Ovary (tissue), 9 donors: ENCODE data around the gene CEACAM5. TPM values are rescaled to one million over a fixed set of nuclear protein-coding genes. Genes with fewer than 3 reads are reported as not detected.
"Not testable (repeated sequence)": the region's sequence is repeated elsewhere in the genome, so short reads cannot be mapped to it uniquely, and the experiment has no call there.

Source experiments
- DNase-seq, 5 donors: peaks; one replicate each; pipeline ENCODE4 v3.0.0-alpha.2; 2019 to 2020
- H3K27ac ChIP-seq, 2 donors: fragments of 200-600 bp; one replicate each; pipeline versions ENCODE4 v1.5.1 to v1.8.0; 2019 to 2022
- H3K27me3 ChIP-seq: fragments of 200-600 bp; one replicate; pipeline ENCODE4 v1.8.0; 2022
- H3K36me3 ChIP-seq: fragments of 200-600 bp; sonication (generic); one replicate; pipeline ENCODE4 v1.5.1; 2019
- H3K4me1 ChIP-seq: one replicate; pipeline ENCODE4 v1.8.1; 2013; ENCODE audit warnings: mild to moderate bottlenecking, moderate library complexity; ENCODE audit not compliant: insufficient read depth
- H3K4me3 ChIP-seq: fragments of 200-600 bp; sonication (generic); one replicate; pipeline ENCODE4 v1.5.1; 2017
- H3K9me3 ChIP-seq, 2 donors: fragments of 200-600 bp in 1 of 2; sonication (generic) in 1 of 2; one replicate each; pipeline versions ENCODE4 v1.5.1 to v1.8.1; 2013 to 2019; ENCODE audit warnings: mild to moderate bottlenecking in 1 of 2, moderate library complexity in 1 of 2
- EP300 ChIP-seq: sonication (generic); formaldehyde crosslinking; IDR thresholded peaks from one replicate; pipeline ENCODE4 v1.6.1; 2017; ENCODE audit warnings: antibody characterized with exemption
- POLR2A ChIP-seq: fragments of 450-650 bp; IDR thresholded peaks from one replicate; pipeline ENCODE4 v1.6.1; 2017; ENCODE audit warnings: antibody characterized with exemption, mild to moderate bottlenecking, moderate library complexity
- WGBS, 3 donors: extraction: QIAGEN DNeasy Blood & Tissue Kit in 1 of 3; methylation state at CpG; one replicate each; pipeline versions ENCODE4 v1.1.5 to v1.1.7; 2013 to 2017; 5-methylcytosine and 5-hydroxymethylcytosine counted together
- intact Hi-C, 4 donors: fragments of 100-400 bp; cut with DNase I; formaldehyde crosslinking; loops; one replicate each; pipeline versions ENCODE4 v1.11.0 to v1.15.1; 2022 to 2023
- polyA plus RNA-seq, 2 donors: library from polyadenylated mRNA; stranded (reverse); fragments of 200-250 nt in 1 of 2; fragments of 350-450 nt in 1 of 2; fragmentation: Illumina TruSeq in 1 of 2; extraction: RNeasy Lipid Tissue Mini Kit (QIAGEN cat#74804) in 1 of 2; gene quantifications; one replicate each; pipeline ENCODE4 v1.2.3, GENCODE V29; 2013 to 2014
- total RNA-seq, 7 donors: library from RNA; depleted of rRNA in 2 of 7; stranded (reverse); fragments of >200 nt in 2 of 7; fragmentation: NEBNext Ultra II Directional in 3 of 7; extraction: Animal tissue kit (Norgen Biotek cat#: 25700) in 3 of 7; gene quantifications; one replicate each; pipeline versions ENCODE4 v1.1.0 to v1.2.4, GENCODE V29; 2016 to 2023
- TF ChIP-seq, protein P1 (sequence below), 3 donors: fragments of 450-650 bp in 2 of 3; fragments of 200-600 bp in 1 of 3; IDR thresholded peaks; one replicate each; pipeline versions ENCODE4 v1.5.1 to v1.8.0; 2016 to 2022; ENCODE audit warnings: antibody characterized with exemption in 3 of 3, mild to moderate bottlenecking in 1 of 3
- donor health status: DM: no; HTN: no; CAD: no; lungs with moderate emphysema.
- donor health status: DM: no; HTN: no; CAD: no.
- donor health status: Bipolar disorder and iron deficiency.
- donor health status: DM: yes; HTN: yes; CAD: no.
- donor health status: DM: no; HTN: no; CAD: no.
- donor health status: DM: yes; HTN: yes; CAD: no.

Gene CEACAM5
- total and polyA plus RNA-seq, 9 donors = 0.27 to 1.5 (median 1.3) TPM; not detected in 6

DNA sequence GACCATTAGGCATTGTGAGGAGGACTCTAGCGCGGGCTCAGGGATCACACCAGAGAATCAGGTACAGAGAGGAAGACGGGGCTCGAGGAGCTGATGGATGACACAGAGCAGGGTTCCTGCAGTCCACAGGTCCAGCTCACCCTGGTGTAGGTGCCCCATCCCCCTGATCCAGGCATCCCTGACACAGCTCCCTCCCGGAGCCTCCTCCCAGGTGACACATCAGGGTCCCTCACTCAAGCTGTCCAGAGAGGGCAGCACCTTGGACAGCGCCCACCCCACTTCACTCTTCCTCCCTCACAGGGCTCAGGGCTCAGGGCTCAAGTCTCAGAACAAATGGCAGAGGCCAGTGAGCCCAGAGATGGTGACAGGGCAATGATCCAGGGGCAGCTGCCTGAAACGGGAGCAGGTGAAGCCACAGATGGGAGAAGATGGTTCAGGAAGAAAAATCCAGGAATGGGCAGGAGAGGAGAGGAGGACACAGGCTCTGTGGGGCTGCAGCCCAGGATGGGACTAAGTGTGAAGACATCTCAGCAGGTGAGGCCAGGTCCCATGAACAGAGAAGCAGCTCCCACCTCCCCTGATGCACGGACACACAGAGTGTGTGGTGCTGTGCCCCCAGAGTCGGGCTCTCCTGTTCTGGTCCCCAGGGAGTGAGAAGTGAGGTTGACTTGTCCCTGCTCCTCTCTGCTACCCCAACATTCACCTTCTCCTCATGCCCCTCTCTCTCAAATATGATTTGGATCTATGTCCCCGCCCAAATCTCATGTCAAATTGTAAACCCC, 2.8 kb upstream of the CEACAM5 start:
- Histone ChIP-seq H3K4me3 (no peak overlapping the region), H3K9me3 (no peaks in the 10 kb centered on the region), H3K27me3 (no peaks in the 10 kb centered on the region), H3K27ac (no peak overlapping the region), H3K36me3 (no peaks in the 10 kb centered on the region), H3K4me1 (no peaks in the 10 kb centered on the region)
- DNase-seq = no peak
- WGBS, 3 donors = 36 to 41% (median 38%) methylated on average over 10 of the region's 10 CpGs
- TF ChIP-seq, protein P1, sequence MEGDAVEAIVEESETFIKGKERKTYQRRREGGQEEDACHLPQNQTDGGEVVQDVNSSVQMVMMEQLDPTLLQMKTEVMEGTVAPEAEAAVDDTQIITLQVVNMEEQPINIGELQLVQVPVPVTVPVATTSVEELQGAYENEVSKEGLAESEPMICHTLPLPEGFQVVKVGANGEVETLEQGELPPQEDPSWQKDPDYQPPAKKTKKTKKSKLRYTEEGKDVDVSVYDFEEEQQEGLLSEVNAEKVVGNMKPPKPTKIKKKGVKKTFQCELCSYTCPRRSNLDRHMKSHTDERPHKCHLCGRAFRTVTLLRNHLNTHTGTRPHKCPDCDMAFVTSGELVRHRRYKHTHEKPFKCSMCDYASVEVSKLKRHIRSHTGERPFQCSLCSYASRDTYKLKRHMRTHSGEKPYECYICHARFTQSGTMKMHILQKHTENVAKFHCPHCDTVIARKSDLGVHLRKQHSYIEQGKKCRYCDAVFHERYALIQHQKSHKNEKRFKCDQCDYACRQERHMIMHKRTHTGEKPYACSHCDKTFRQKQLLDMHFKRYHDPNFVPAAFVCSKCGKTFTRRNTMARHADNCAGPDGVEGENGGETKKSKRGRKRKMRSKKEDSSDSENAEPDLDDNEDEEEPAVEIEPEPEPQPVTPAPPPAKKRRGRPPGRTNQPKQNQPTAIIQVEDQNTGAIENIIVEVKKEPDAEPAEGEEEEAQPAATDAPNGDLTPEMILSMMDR (IDR thresholded peaks at IDR 0.05) = no peak
- intact Hi-C loops = no loop called here

- Histone ChIP-seq H3K27me3 (no peaks in the 10 kb centered on the region), H3K27ac (no peak overlapping the region), H3K4me3 (no peak overlapping the region), H3K36me3 (no peaks in the 10 kb centered on the region), H3K4me1 (no peaks in the 10 kb centered on the region), H3K9me3 (no peaks in the 10 kb centered on the region)
- intact Hi-C loops = no loop called here
- TF ChIP-seq EP300 (no peak), POLR2A (no peak)
- TF ChIP-seq, protein P1 (IDR thresholded peaks at IDR 0.05) = no peak
- DNase-seq = no peak
- 10 to 13% (median 12%) methylated on average over 26 of the region's 26 CpGs for WGBS, 3 donors
Measured at GRCh38 chr19:41706741-41707501, 1.5 kb upstream of the CEACAM5 start.

DNA sequence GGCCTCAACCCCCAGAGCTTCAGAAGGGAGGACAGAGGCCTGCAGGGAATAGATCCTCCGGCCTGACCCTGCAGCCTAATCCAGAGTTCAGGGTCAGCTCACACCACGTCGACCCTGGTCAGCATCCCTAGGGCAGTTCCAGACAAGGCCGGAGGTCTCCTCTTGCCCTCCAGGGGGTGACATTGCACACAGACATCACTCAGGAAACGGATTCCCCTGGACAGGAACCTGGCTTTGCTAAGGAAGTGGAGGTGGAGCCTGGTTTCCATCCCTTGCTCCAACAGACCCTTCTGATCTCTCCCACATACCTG, 969 bp upstream of the CEACAM5 start:
- Histone ChIP-seq H3K4me1 (no peaks in the 10 kb centered on the region), H3K27me3 (no peaks in the 10 kb centered on the region), H3K36me3 (no peaks in the 10 kb centered on the region), H3K9me3 (no peaks in the 10 kb centered on the region), H3K4me3 (no peak overlapping the region), H3K27ac (no peak overlapping the region)
- TF ChIP-seq POLR2A = no peak
- no peak for TF ChIP-seq EP300
- TF ChIP-seq, protein P1 (IDR thresholded peaks at IDR 0.05) = no peak
- intact Hi-C loops = no loop called here
- WGBS, 3 donors = 38 to 41% (median 38%) methylated on average over 5 of the region's 5 CpGs
- no peak for DNase-seq

- intact Hi-C loops = no loop called here
- H3K27ac ChIP-seq = no peak overlapping the region
- H3K27me3 ChIP-seq = no peaks in the 10 kb centered on the region
- TF ChIP-seq EP300 = no peak
- TF ChIP-seq, protein P1 (IDR thresholded peaks at IDR 0.05) = no peak
- no peak for TF ChIP-seq POLR2A
- no peak for DNase-seq
- H3K4me1 ChIP-seq = no peaks in the 10 kb centered on the region
- H3K9me3 ChIP-seq = no peaks in the 10 kb centered on the region
- 70 to 75% (median 71%) methylated on average over 3 to 5 of the region's 5 CpGs for WGBS, 3 donors
- H3K36me3 ChIP-seq = no peaks in the 10 kb centered on the region
- H3K4me3 ChIP-seq = no peak overlapping the region
Measured at GRCh38 chr19:41707871-41708371, 505 bp upstream of the CEACAM5 start.

- H3K4me3 ChIP-seq, H3K27me3 ChIP-seq, H3K4me1 ChIP-seq, intact Hi-C loops, H3K36me3 ChIP-seq, H3K9me3 ChIP-seq, H3K27ac ChIP-seq, DNase-seq: not testable (repeated sequence)
- WGBS, 3 donors = 78 to 85% (median 84%) methylated on average over 8 of the region's 8 CpGs
Measured at GRCh38 chr19:41709516-41709915, 1.1 kb downstream of the CEACAM5 start.
